ENCODE results near the gene CPNE4. TPM values are rescaled to one million over a fixed set of nuclear protein-coding genes. Genes with fewer than 3 reads are reported as not detected.

Gene CPNE4
- total RNA-seq, 1 donor from 2014 or later, result 2.7 TPM

DNA sequence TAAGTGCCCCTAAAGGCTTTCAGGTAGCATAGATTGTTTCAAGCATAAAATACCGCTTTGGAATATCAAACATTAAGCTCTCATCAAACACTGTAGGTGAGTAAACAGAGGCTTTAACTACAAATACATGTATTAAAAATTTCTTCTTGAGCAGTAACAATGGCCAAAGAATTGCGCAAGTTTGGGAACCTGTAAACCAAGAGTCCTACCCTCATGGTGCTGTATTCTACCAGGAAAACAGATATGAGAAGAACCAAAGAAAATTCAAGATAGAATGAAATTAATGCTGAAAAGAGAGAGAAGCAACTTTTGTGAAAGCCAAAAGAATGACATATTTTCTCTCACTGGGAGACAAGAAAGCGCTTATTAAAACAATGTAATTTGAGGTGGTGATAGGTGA is 45.5 kb downstream of the CPNE4 start:
- H3K36me3 Mint-ChIP-seq (ENCODE audit: unreplicated experiment), result no peaks in the 10 kb centered on the region
- no peak overlapping the region for H3K4me3 Mint-ChIP-seq (ENCODE audit: unreplicated experiment)
- no peaks in the 10 kb centered on the region for H3K4me1 Mint-ChIP-seq (ENCODE audit: low read depth, unreplicated experiment)
- peaks cover 2% of the 10 kb centered on the region for H3K9me3 Mint-ChIP-seq (ENCODE audit: unreplicated experiment)
- H3K27me3 Mint-ChIP-seq (ENCODE audit: unreplicated experiment), result no peaks in the 10 kb centered on the region
- no peak for DNase-seq
- no peak for TF ChIP-seq CTCF (IDR thresholded peaks at IDR 0.05; ENCODE audit: partially characterized antibody, unreplicated experiment)
- no peak overlapping the region for H3K27ac Mint-ChIP-seq (ENCODE audit: unreplicated experiment)

GRCh38 chr3:131988209-131988608 is 46.6 kb downstream of the CPNE4 start:
- H3K36me3 Mint-ChIP-seq (ENCODE audit: unreplicated experiment), result no peaks in the 10 kb centered on the region
- peaks cover 2% of the 10 kb centered on the region for H3K9me3 Mint-ChIP-seq (ENCODE audit: unreplicated experiment)
- DNase-seq, result no peak
- no peak overlapping the region for H3K27ac Mint-ChIP-seq (ENCODE audit: unreplicated experiment)
- no peak overlapping the region for H3K4me3 Mint-ChIP-seq (ENCODE audit: unreplicated experiment)
- no peak for TF ChIP-seq CTCF (IDR thresholded peaks at IDR 0.05; ENCODE audit: partially characterized antibody, unreplicated experiment)
- no peaks in the 10 kb centered on the region for H3K27me3 Mint-ChIP-seq (ENCODE audit: unreplicated experiment)
- H3K4me1 Mint-ChIP-seq (ENCODE audit: low read depth, unreplicated experiment), result no peaks in the 10 kb centered on the region

- Mint-ChIP-seq H3K9me3 (ENCODE audit: unreplicated experiment) (peaks cover 1% of the 10 kb centered on the region), H3K36me3 (ENCODE audit: unreplicated experiment) (peaks cover 15% of the 10 kb centered on the region), H3K27me3 (ENCODE audit: unreplicated experiment) (peaks cover 2% of the 10 kb centered on the region), H3K27ac (ENCODE audit: unreplicated experiment) (no peak overlapping the region), H3K4me3 (ENCODE audit: unreplicated experiment) (no peak overlapping the region), H3K4me1 (ENCODE audit: low read depth, unreplicated experiment) (no peaks in the 10 kb centered on the region)
- no peak for TF ChIP-seq CTCF (IDR thresholded peaks at IDR 0.05; ENCODE audit: partially characterized antibody, unreplicated experiment)
- no peak for DNase-seq
Observed at GRCh38 chr3:131983689-131984088, 51.1 kb downstream of the CPNE4 start.

GRCh38 chr3:131981323-131981722 is 53.5 kb downstream of the CPNE4 start:
- Mint-ChIP-seq H3K27ac (ENCODE audit: unreplicated experiment) (no peak overlapping the region), H3K36me3 (ENCODE audit: unreplicated experiment) (peaks cover 15% of the 10 kb centered on the region), H3K4me3 (ENCODE audit: unreplicated experiment) (no peak overlapping the region), H3K27me3 (ENCODE audit: unreplicated experiment) (peaks cover 5% of the 10 kb centered on the region), H3K9me3 (ENCODE audit: unreplicated experiment) (peaks cover 1% of the 10 kb centered on the region), H3K4me1 (ENCODE audit: low read depth, unreplicated experiment) (no peaks in the 10 kb centered on the region)
- DNase-seq, result no peak
- TF ChIP-seq CTCF (IDR thresholded peaks at IDR 0.05; ENCODE audit: partially characterized antibody, unreplicated experiment), result no peak

DNA sequence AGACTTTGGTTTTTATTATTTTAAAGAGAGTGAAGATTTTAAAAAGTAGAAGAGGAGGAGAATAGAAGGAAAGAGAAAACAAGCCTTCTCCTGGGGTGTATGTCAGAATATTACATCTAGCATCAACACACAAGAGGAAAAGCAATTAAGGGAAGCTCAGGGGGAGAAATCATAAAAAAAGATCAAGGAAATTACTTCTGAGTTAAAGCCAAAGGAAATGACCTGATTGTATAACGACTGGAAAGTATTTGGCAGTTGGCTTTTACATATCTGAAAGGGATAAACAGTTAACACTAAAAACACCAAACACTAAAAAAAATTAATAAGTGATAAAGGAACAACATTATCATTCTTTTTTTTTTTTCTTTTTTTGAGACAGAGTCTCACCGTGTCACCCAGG is 58.4 kb downstream of the CPNE4 start:
- DNase-seq, result no peak
- Mint-ChIP-seq H3K27ac (ENCODE audit: unreplicated experiment) (no peak overlapping the region), H3K9me3 (ENCODE audit: unreplicated experiment) (peaks cover 5% of the 10 kb centered on the region), H3K4me1 (ENCODE audit: low read depth, unreplicated experiment) (peaks cover 2% of the 10 kb centered on the region), H3K27me3 (ENCODE audit: unreplicated experiment) (peaks cover 5% of the 10 kb centered on the region), H3K4me3 (ENCODE audit: unreplicated experiment) (no peak overlapping the region), H3K36me3 (ENCODE audit: unreplicated experiment) (peaks cover 15% of the 10 kb centered on the region)
- TF ChIP-seq CTCF (IDR thresholded peaks at IDR 0.05; ENCODE audit: partially characterized antibody, unreplicated experiment), result no peak

Data from glutamatergic neuron (in vitro differentiated cells).